Measurements from ENCODE around the gene SCN1A. TPM values are rescaled to one million over a fixed set of nuclear protein-coding genes. Genes with fewer than 3 reads are reported as not detected.
"Not testable (repeated sequence)": the region's sequence is repeated elsewhere in the genome, so short reads cannot be mapped to it uniquely, and the experiment has no call there.

Gene SCN1A
- total RNA-seq, 1 donor from 2014 or later = not detected

GRCh38 chr2:166135152-166135848, 7.5 kb upstream of the SCN1A start:
- intact Hi-C loops (cut with micrococcal nuclease) = no loop called here

- intact Hi-C loops (cut with micrococcal nuclease) = no loop called here
These were observed 6.7 kb upstream of the SCN1A start for GRCh38 chr2:166134252-166135151.

- intact Hi-C loops (cut with micrococcal nuclease) = no loop called here
These were observed 5.8 kb upstream of the SCN1A start for GRCh38 chr2:166133653-166134052.

- intact Hi-C loops (cut with micrococcal nuclease) = loop anchor here (1.0 to 2.0 kb wide), 2 partner anchors 174 to 727 kb away; no protein-coding TSS in a partner anchor
These were observed 311 bp upstream of the SCN1A start for GRCh38 chr2:166128156-166128505.

GRCh38 chr2:166126007-166126639, 1.7 kb downstream of the SCN1A start:
- intact Hi-C loops (cut with micrococcal nuclease) = no loop called here

- intact Hi-C loops (cut with micrococcal nuclease) = no loop called here
These were observed 2.3 kb downstream of the SCN1A start for GRCh38 chr2:166125557-166125956.

- intact Hi-C loops (cut with micrococcal nuclease) = no loop called here
These were observed 9.6 kb downstream of the SCN1A start for GRCh38 chr2:166118180-166118579.

- intact Hi-C loops (cut with micrococcal nuclease) = no loop called here
These were observed 10.3 kb downstream of the SCN1A start for GRCh38 chr2:166117491-166117890.

GRCh38 chr2:166115589-166115988, 12.2 kb downstream of the SCN1A start:
- intact Hi-C loops (cut with micrococcal nuclease) = no loop called here

- intact Hi-C loops (cut with micrococcal nuclease) = no loop called here
These were observed 15.6 kb downstream of the SCN1A start for GRCh38 chr2:166112193-166112605.

GRCh38 chr2:166106431-166107015, 21.3 kb downstream of the SCN1A start:
- intact Hi-C loops (cut with micrococcal nuclease) = no loop called here

- intact Hi-C loops (cut with micrococcal nuclease) = no loop called here
These were observed 23.0 kb downstream of the SCN1A start for GRCh38 chr2:166104773-166105172.

- intact Hi-C loops (cut with micrococcal nuclease) = no loop called here
These were observed 23.7 kb downstream of the SCN1A start for GRCh38 chr2:166104084-166104483.

GRCh38 chr2:166103277-166103676, 24.5 kb downstream of the SCN1A start:
- intact Hi-C loops (cut with micrococcal nuclease) = not testable (repeated sequence)

- intact Hi-C loops (cut with micrococcal nuclease) = no loop called here
These were observed 33.5 kb downstream of the SCN1A start for GRCh38 chr2:166094325-166094724.

GRCh38 chr2:166092889-166093288, 34.9 kb downstream of the SCN1A start:
- intact Hi-C loops (cut with micrococcal nuclease) = no loop called here

- intact Hi-C loops (cut with micrococcal nuclease) = no loop called here
These were observed 36.4 kb downstream of the SCN1A start for GRCh38 chr2:166091439-166091838.

GRCh38 chr2:166090908-166091307, 36.9 kb downstream of the SCN1A start:
- intact Hi-C loops (cut with micrococcal nuclease) = no loop called here

- intact Hi-C loops (cut with micrococcal nuclease) = no loop called here
These were observed 37.5 kb downstream of the SCN1A start for GRCh38 chr2:166090346-166090745.

- intact Hi-C loops (cut with micrococcal nuclease) = no loop called here
These were observed 39.2 kb downstream of the SCN1A start for GRCh38 chr2:166088634-166089033.

- intact Hi-C loops (cut with micrococcal nuclease) = no loop called here
These were observed 43.5 kb downstream of the SCN1A start for GRCh38 chr2:166084301-166084700.

- intact Hi-C loops (cut with micrococcal nuclease) = no loop called here
These were observed 45.1 kb downstream of the SCN1A start for GRCh38 chr2:166082736-166083135.
